ENCODE results near the gene ERN1.
"Not testable (repeated sequence)": the region's sequence is repeated elsewhere in the genome, so short reads cannot be mapped to it uniquely, and the experiment has no call there.

Gene ERN1

GRCh38 chr17:64129765-64130558, at the start of gene ERN1:
TSS of gene ERN1 (minus strand) at chr17:64130144. CDS start at chr17:64130029, 115 bp downstream.
- peak; percentile 86 for DNase-seq

GRCh38 chr17:64179024-64179423, 49.1 kb upstream of the ERN1 start:
- not testable (repeated sequence) for DNase-seq

GRCh38 chr17:64178011-64178825, 48.3 kb upstream of the ERN1 start:
- no peak for DNase-seq

- no peak for DNase-seq
These were observed 47.5 kb upstream of the ERN1 start for GRCh38 chr17:64177311-64178010.

GRCh38 chr17:64176556-64176955, 46.6 kb upstream of the ERN1 start:
- no peak for DNase-seq

- no peak for DNase-seq
These were observed 44.9 kb upstream of the ERN1 start for GRCh38 chr17:64174686-64175456.

GRCh38 chr17:64173646-64174045, 43.7 kb upstream of the ERN1 start:
- no peak for DNase-seq

GRCh38 chr17:64172510-64172909, 42.6 kb upstream of the ERN1 start:
- DNase-seq, result no peak

GRCh38 chr17:64171041-64171440, 41.1 kb upstream of the ERN1 start:
- no peak for DNase-seq

- no peak for DNase-seq
These were observed 40.3 kb upstream of the ERN1 start for GRCh38 chr17:64170286-64170685.

- DNase-seq, result not testable (repeated sequence)
These were observed 37.7 kb upstream of the ERN1 start for GRCh38 chr17:64167666-64168065.

GRCh38 chr17:64166876-64167275, 36.9 kb upstream of the ERN1 start:
- no peak for DNase-seq

GRCh38 chr17:64165347-64165746, 35.4 kb upstream of the ERN1 start:
- no peak for DNase-seq

- no peak for DNase-seq
These were observed 34.8 kb upstream of the ERN1 start for GRCh38 chr17:64164596-64165285.

- no peak for DNase-seq
These were observed 33.5 kb upstream of the ERN1 start for GRCh38 chr17:64163468-64163867.

GRCh38 chr17:64162554-64162953, 32.6 kb upstream of the ERN1 start:
- DNase-seq, result no peak

- no peak for DNase-seq
These were observed 31.6 kb upstream of the ERN1 start for GRCh38 chr17:64161380-64162176.

- DNase-seq, result no peak
These were observed 30.4 kb upstream of the ERN1 start for GRCh38 chr17:64160378-64160777.

GRCh38 chr17:64158831-64159590, 29.1 kb upstream of the ERN1 start:
- DNase-seq, result no peak

GRCh38 chr17:64158406-64158805, 28.5 kb upstream of the ERN1 start:
- no peak for DNase-seq

All from NCI-H2171 (cell line).